CD4-positive, alpha-beta T cell treated with Interleukin-6 for 4 hours (primary cell): Measurements from ENCODE around the gene EFNB3.

Source experiments
- DNase-seq: peaks from one replicate; pipeline ENCODE4 v3.0.0-alpha.2; 2020; ENCODE audit warnings: mixed read lengths

The EFNB3 gene

DNA sequence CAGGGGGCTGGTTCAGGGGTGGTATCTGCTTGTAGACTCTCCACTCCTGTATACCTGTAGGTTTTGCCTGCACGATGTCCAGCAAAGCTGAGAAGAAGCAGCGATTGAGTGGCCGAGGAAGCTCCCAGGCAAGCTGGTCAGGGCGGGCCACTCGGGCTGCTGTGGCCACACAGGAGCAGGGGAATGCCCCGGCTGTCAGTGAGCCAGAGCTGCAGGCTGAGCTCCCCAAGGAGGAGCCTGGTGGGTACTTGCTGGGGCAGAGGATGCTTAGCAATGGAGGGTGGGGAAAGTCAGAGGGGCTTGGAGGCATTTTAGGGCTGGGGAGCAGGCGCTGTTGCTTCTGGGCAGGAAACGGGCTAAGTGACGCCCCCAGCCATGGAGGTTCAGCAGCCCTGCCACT lies 14.7 kb downstream of the EFNB3 start:
- no peak for DNase-seq

DNA sequence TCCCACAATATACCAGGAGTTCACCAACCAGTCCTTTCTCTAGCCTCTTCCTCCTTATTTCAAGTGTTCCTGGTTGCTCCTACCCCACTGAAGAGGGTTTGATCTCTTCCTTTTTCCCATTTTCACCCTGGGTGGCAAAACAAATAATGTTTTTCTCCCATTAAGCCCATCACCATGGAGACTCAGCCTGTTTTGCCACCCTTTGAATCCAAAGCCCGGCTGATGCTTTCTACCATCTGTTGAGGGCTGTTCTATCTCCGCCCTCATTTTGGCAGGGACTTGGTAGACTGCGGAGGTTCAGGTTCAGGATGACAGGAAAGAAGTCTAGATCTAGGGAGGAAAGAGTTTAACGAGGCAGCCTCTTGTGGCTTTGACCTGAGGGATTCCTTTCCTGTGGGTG lies 15.1 kb downstream of the EFNB3 start:
- DNase-seq = no peak

DNA sequence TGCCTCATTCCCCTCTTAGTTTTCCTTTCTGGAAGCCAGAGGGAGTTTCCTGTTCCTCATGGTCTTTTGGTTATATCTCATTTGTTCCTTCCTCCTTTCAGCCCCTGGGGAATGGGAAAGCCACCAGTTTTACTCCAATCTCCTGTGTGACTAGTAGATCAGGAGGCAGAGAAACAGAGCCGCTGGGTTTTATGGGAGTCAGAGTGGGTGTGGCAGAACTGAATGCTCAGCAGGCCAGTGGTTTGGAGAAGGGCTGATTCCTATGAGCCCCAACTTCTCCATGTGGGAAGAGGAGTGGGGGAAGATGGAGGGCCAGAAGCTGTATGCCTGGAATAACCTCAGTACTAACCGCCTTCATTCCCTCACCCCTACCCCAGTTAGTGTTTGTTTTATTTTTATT lies 16.6 kb downstream of the EFNB3 start:
- DNase-seq = no peak

DNA sequence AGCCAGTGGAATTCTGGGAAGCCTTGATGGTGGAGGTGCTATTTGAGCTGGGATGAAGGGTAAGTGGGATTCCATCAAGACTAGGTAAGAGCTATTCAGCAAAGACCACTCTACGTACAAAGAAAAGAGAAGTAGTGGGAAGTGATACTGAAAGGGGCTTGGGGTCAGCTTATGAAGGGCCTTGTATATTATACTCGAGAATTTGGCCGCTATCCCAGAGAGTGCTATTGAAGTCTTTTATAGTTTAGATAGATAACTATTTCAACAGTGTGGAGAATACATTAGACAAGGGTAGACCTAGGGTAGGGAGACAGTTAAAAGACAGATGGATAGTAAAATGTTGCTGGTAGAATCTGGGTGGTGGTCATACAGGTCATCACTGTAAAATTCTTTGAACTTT lies 22.9 kb downstream of the EFNB3 start:
- no peak for DNase-seq

DNA sequence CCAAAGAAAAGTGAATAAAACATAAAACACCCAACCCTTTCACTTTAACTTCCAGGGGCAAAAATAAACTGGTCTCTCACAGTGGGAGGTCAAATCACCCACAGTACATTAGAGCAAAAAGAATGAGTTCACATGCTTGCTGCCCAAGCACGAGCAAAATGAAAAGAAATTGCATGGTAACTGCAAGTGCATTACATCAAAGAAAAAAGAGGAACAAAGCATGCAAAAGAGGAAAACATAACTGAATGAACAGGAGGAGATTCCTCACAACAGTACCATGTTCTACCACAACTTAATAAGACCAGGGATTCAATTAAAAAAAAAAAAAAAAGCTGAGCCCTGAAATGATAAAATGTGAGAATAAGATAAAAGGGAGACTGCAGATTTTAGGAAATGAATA lies 24.8 kb downstream of the EFNB3 start:
- DNase-seq = no peak

DNA sequence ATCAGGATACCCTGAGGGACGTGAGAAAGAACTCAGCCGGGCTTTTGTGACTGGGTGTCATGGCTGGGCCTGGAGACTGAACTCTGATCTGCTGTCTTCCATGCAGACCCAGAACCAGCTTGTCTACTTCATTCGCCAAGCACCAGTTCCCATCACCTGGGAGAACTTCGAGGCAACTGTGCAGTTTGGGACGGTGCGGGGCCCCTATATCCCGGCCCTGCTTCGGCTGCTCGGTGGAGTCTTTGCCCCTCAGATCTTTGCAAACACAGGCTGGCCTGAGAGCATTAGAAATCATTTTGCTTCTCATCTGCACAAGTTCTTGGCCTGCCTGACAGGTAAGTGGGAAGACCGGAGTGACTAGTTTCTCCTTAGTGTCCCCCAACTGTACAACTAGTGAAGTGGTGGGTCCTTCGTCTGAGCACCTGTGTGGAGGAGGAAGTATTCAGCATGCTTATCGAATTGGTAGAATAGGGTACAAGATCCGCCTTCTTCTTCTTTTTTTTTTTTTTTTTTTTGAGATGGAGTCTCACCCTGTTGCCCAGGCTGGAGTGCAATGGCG lies 28.1 kb downstream of the EFNB3 start:
- no peak for DNase-seq

DNA sequence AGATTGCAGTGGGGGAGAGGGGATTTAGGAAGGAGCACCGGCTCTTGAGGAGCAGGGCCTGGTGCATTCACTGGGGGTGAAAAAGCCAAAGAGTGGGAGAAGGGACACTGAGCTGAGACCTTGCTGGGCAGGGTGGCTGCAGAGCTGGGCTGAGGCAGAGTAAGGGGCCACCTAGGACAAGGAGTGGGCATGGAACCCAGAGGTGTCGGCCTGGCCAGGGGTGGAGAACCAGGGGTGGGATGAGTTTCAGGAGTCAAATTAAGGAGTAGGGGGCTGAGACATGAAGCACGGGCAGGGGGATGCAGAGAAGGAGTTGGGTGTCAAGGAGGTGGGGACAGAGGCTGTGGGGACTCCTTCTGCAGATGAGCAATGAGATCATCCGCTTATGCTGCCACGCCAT lies 32.6 kb downstream of the EFNB3 start:
- no peak for DNase-seq

DNA sequence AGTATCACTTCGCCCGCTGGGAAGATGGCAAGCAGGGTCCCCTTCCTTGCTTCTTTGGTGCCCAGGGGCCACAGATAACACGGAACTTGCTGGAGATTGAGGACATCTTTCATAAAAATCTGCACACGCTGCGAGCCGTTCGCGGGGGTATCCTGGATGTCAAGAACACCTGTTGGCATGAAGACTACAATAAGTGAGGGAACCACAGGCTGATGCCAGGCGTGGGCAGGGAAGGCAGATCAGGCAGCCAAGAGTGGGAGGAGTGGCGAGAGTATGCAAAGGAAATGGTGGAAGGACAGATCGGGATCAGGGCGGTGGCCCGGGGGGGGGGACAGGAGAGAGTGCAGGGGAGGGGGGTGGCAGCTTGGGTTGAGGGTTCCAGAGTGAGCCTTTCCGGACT lies 34.7 kb downstream of the EFNB3 start:
- no peak for DNase-seq

DNA sequence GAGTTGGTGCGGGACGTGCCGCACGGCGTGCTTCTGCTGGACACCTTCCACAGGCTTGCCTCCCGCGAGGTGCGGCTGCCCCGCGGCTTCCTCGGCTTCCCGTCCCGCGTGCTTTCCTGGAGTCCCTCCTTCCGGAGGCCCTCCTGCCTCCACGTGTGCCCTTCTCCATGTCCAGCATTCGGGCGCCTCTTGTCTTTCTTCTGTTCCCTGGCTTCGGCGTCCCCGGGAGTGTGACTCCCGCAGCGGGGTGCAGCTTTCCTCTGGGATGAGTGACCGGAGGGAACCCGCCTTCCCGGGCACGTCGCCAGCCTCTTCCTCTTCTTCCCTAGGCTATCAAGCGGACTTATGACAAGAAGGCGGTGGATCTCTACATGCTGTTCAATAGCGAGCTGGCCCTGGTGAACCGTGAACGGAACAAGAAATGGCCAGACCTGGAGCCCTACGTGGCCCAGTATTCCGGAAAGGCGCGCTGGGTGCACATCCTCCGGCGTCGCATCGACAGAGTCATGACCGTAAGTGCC lies 35.5 kb downstream of the EFNB3 start:
- no peak for DNase-seq

DNA sequence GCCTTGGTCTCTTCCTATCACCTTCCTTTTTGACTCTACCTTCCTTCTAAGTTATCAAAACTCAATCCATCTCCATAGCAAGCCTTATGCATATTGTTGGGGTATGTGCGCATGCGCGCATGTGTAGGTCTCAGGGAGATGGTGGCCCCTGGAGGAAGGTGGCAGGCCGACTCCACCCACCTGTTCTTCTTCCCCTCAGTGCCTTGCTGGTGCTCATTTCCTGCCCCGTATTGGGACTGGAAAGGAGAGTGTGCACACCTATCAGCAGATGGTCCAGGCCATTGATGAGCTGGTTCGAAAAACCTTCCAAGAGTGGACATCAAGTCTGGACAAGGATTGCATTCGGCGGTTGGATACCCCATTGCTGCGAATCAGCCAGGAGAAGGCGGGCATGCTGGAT lies 37.7 kb downstream of the EFNB3 start:
- DNase-seq = no peak

DNA sequence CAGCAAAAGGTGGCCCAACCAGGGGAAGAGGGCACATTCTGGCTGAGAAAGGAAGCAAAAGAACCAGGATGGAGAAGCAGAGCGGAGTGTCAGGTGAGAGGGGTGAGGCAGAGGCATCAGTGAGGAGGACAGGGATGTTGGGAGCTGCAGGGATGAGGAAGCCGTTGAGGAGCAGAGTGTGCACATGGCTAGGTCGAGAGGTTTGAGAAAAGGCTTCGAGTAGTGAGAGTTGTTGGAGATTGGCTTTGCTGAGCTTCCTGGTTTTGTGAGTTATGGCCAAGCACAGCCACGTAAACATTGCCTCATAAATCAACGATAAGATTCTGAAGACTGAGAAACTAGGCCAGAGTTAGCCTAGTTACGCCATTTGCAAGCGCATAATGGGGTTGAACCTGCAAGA lies 39.4 kb downstream of the EFNB3 start:
- no peak for DNase-seq

DNA sequence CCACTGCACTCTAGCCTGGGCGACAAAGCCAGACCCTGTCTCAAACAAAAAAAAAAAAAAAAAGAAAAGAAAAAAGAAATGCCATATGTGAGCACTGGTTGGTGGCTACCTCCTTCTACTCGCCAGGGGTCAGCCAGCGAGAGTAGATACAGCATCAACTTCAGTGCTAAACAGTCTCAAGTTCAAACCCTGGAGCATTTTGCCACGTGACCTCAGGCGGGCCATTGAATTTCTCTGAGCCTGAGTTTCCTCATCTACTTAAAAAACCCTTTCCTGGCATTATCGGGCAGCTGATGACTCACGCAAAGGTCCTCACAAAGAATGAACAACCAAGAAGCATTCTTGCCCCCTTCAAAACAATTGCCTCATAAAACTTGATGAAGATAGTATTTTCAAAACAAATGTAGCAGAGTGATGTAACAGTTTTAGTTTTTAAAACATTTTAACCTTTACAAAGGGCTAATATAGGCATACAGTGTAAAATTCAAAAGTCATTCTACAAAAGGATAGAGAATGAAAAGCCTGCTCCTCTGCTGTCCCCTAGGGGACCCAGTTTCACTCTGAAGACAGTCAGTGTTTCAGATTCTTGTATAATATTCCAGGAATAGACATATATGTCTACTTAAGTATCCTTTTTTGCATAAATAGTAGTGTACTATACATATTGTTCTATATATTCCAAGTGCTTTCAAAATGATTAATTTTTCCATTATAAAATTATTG lies 40.9 kb downstream of the EFNB3 start:
- no peak for DNase-seq

DNA sequence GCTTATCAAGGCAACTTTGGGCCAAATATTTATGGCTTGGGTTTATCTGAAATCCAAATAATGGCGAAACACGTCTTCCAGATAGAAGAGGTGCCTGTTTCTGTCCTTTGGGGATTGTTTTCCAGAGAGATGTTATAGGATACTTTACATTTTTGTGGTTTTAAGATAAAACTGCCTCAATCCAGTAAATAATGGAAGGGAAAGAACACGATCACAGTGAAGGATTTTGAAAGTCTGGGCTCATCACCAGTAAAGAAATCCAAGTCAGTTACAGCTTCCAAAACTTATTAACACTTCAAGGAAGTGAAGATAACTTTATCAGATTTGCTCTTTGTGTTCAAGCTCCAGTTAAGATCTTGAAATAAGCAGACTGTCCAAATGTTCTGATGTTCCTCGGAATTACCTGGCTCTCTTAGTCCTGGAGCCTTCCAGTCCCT lies 42.7 kb downstream of the EFNB3 start:
- no peak for DNase-seq

DNA sequence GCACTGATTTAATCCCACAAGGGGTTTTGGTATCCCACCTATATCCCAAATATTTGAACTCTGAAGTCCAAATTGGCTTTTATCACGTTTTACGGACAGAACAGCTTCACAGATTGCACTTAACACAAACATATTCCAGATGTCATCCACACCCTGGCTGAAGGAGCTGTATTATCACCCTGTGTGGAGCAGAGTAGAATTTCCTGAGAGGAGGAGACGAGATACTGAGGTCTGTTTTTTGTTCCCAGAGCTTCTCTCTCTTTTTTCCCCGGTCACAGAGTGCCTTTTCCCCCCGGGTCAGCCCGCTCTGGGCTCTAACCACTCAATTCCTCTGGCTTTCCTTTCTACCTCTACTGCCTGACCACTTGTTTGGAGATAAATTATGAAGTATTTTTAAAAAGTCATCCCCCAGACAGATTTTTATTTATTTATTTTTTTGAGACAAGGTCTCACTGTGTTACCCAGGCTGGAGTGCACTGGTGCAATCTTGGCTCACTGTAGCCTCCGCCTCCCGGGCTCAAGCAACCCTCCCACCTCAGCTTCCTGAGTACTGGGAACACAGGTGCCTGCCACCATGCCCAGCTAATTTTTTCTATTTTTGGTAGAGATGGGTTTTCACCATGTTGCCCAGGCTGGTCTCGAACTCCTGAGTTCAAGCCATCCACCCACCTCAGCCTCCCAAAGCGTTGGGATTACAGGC lies 43.2 kb downstream of the EFNB3 start:
- DNase-seq = no peak

DNA sequence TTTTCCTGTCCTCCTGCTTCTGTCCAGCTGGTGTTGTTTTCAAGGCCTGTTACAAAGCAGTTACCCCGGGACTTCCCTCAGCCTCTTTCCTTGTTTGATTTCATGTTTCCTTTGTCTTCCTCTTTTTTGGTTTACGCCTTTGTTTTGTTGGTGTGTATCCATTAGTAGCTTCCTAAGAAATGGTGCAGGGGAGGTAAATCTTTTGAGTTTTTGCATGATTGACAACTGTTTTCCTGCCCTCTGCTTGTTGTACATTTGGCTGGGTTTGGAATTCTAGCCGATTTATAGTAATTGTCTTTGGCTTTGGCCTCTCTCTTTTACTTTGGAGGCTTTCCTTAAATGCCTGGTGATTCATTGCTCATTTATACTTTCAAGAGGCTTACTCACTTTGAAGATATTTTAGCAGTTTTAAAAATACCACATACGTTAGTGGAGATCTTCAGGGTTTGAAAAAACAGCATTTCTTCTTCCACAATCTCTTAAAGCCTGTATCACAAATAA lies 45.4 kb downstream of the EFNB3 start:
- no peak for DNase-seq

DNA sequence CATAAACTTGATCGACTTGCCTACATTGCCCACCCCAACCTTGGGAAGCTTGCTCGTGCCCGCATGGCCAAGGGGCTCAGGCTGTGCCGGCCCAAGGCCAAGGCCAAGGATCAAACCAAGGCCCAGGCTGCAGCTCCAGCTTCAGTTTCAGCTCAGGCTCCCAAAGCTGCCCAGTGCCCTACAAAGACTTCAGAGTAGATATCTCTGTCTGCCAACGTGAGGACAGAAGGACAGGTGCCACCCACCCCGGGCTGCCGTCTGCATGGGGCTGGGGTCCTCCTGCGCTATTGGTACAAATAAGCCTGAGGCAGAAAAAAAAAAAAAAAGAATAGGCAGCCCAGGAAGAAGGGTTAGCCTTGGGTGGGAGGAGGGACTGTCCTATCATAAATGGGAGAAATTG lies 49.7 kb downstream of the EFNB3 start:
- no peak for DNase-seq

DNA sequence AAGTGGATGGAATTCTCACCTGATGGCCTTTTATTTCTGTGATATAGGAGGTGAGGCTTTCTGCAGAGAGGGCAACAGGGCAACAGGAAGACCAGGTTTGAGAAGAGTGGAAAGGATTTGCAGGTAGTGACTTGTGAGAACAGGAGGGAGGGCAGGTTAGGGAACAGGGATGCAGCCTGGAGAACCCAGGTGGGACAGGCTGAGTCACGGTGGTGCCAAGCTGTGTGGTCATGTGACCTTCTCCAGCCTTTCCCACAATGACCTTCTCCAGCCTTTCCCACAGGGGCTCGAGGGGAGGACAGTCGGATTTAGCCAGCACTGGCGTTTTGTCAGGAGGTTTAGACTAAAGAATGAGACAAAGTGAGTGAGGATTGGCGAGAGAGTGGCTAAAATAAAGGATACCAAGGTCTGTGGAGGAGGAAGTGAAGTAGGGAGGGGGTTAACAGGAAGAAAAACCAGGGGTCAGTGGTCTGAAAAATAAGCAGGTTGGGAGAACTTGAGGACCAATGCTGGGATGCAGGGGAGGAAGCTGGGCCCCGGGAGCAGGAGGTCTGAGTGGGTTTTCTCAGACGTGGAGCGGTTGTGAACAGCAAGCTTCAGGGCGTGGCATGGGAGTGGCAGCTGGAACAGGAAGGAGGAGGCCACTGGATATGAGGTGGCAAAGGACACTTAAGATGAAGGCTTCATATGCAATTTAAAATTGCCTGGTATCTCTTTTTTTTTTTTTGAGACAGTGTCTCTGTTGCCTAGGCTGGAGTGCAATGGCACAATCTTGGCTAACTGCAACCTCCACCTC lies 50.3 kb downstream of the EFNB3 start:
- no peak for DNase-seq

DNA sequence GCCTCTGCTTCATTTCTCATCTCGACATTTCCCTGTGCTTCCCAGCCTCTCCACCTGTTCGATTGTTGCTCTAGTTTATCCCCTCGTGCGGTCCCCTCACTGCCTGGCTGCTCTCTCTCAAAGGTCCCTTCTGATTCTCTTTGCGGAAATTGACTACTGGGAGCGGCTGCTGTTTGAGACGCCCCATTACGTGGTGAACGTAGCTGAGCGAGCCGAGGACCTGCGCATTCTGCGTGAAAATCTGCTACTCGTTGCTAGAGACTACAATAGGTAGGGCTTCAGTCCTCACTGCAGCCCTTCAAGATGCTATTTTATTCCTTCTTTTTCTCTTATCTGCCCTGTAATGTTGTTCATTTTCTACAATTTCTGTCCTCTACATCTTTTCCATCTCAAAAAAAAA lies 52.0 kb downstream of the EFNB3 start:
- no peak for DNase-seq
